HepG2 (cell line): ENCODE data around the gene ANKS1B. TPM values are rescaled to one million over a fixed set of nuclear protein-coding genes. Genes with fewer than 3 reads are reported as not detected.

Source experiments
- ATAC-seq: fragments of 200-7000 bp; cut with Tn5 transposase; 3 replicates; pipeline ENCODE4 v1.9.1; 2020; ENCODE audit warnings: mild to moderate bottlenecking, moderate library complexity
- BruUV-seq: library from RNA; stranded (reverse); fragments of 400-500 nt; replicated peaks from 2 replicates; lab custom pipeline; 2021; lab: Mats Ljungman, UMichigan
- CTCF ChIA-PET: fragments of 300-600 bp; formaldehyde crosslinking; extraction: SDS; loops from one replicate; lab custom pipeline; 2021; ENCODE audit warnings: low total read pairs, inconsistent platforms, low intra/inter-chr PET ratio; lab: Yijun Ruan, JAX
- POLR2A ChIA-PET: fragments of 350-600 bp; sonication (Branson Sonifier 250); formaldehyde crosslinking; loops from one replicate; lab custom pipeline; 2020; ENCODE audit warnings: antibody characterized with exemption, inconsistent platforms; lab: Yijun Ruan, JAX
- DNase-seq: peaks from one replicate; pipeline ENCODE4 v3.0.0-alpha.2; 2015; ENCODE audit warnings: low spot score
- FAIRE-seq: peaks from 3 replicates; lab custom pipeline; 2011; peaks lifted over from hg19 to GRCh38; lab: Jason Lieb, UNC
- H2AFZ ChIP-seq: one replicate; pipeline ENCODE4 v1.6.1; 2011; ENCODE audit warnings: low read length, inconsistent platforms
- H3K27ac ChIP-seq: fragments of 300-600 bp; 3 replicates; pipeline ENCODE4 v1.8.0; 2011; ENCODE audit warnings: mixed run types, mild to moderate bottlenecking, mixed read lengths, low read length, inconsistent platforms; ENCODE audit not compliant: insufficient read depth; ENCODE audit errors: extremely low read length
- H3K27me3 ChIP-seq, 2 experiments: fragments of 200-600 bp in 1 of 2; 2 replicates in 1 of 2; 3 replicates in 1 of 2; pipeline versions ENCODE4 v1.6.0 to v1.8.0; 2011; ENCODE audit warnings: low read length in 2 of 2, mild to moderate bottlenecking in 2 of 2, moderate library complexity in 2 of 2, inconsistent platforms in 1 of 2; ENCODE audit not compliant: insufficient read depth in 2 of 2, control insufficient read depth in 1 of 2
- H3K36me3 ChIP-seq, 2 experiments: fragments of 200-600 bp in 1 of 2; replicated peaks in 1 of 2; 2 replicates in 1 of 2; 3 replicates in 1 of 2; pipeline versions ENCODE4 v1.5.1 to v1.8.0; 2011; ENCODE audit warnings: low read length in 2 of 2, inconsistent platforms in 1 of 2; ENCODE audit not compliant: insufficient read depth in 2 of 2, control insufficient read depth in 1 of 2
- H3K4me1 ChIP-seq: 2 replicates; pipeline ENCODE4 v1.5.1; 2012; ENCODE audit warnings: low read length, inconsistent platforms; ENCODE audit not compliant: insufficient read depth
- H3K4me2 ChIP-seq: 2 replicates; pipeline ENCODE4 v1.6.0; 2011; ENCODE audit warnings: low read depth, low read length, inconsistent platforms
- H3K4me3 ChIP-seq, 3 experiments: fragments of 200-600 bp in 1 of 3; sonication (generic), shearing (Covaris generic) in 1 of 3; replicated peaks in 1 of 3; 2 replicates each; pipeline ENCODE4 v1.5.1; 2011 to 2016; ENCODE audit warnings: low read length in 3 of 3, inconsistent platforms in 2 of 3, low read depth in 2 of 3, mild to moderate bottlenecking in 2 of 3, control low read depth in 1 of 3, mixed read lengths in 1 of 3; ENCODE audit not compliant: insufficient read depth in 1 of 3
- H3K79me2 ChIP-seq: one replicate; pipeline ENCODE4 v1.6.1; 2011; ENCODE audit warnings: low read length, inconsistent platforms; ENCODE audit not compliant: insufficient read depth
- H3K9ac ChIP-seq: 2 replicates; pipeline ENCODE4 v1.6.0; 2011; ENCODE audit warnings: mild to moderate bottlenecking, low read depth, low read length, inconsistent platforms; ENCODE audit not compliant: insufficient read depth
- H3K9me3 ChIP-seq: 2 replicates; pipeline ENCODE4 v1.5.1; 2012; ENCODE audit warnings: mild to moderate bottlenecking, low read length
- H4K20me1 ChIP-seq: 2 replicates; pipeline ENCODE4 v1.6.0; 2011; ENCODE audit warnings: inconsistent platforms, mild to moderate bottlenecking, low read length, moderate library complexity; ENCODE audit not compliant: insufficient read depth
- ADNP ChIP-seq: sonication (generic); formaldehyde crosslinking; IDR thresholded peaks from 2 replicates; pipeline ENCODE4 v1.4.0; 2020; ENCODE audit warnings: missing genetic modification reagents
- AGO2 ChIP-seq: fragments of 200-400 bp; formaldehyde crosslinking; optimal IDR thresholded peaks from 2 replicates; pipeline ENCODE3; 2017; ENCODE audit warnings: mild to moderate bottlenecking, low read depth, low read length, moderate library complexity
- ARHGAP35 ChIP-seq: sonication (generic); formaldehyde crosslinking; IDR thresholded peaks from 2 replicates; pipeline ENCODE4 v1.9.0; 2022; ENCODE audit warnings: mild to moderate bottlenecking, inconsistent platforms, moderate library complexity, missing genetic modification reagents, borderline replicate concordance
- ARNTL ChIP-seq: sonication (generic); formaldehyde crosslinking; IDR thresholded peaks from 2 replicates; pipeline ENCODE4 v1.4.0; 2020; ENCODE audit warnings: mild to moderate bottlenecking, missing genetic modification reagents
- CC2D1A ChIP-seq: sonication (generic); formaldehyde crosslinking; IDR thresholded peaks from 2 replicates; pipeline ENCODE4 v1.8.1; 2023; ENCODE audit warnings: mild to moderate bottlenecking, missing genetic modification reagents
- CCDC6 ChIP-seq: sonication (generic); formaldehyde crosslinking; IDR thresholded peaks from 2 replicates; pipeline ENCODE4 v1.8.1; 2022; ENCODE audit warnings: mild to moderate bottlenecking, missing genetic modification reagents, moderate library complexity
- ISL2 ChIP-seq: sonication (generic); formaldehyde crosslinking; IDR thresholded peaks from 2 replicates; pipeline ENCODE4 v1.5.0; 2020; ENCODE audit warnings: missing genetic modification reagents
- JUNB ChIP-seq: sonication (generic); formaldehyde crosslinking; IDR thresholded peaks from 2 replicates; pipeline ENCODE4 v1.8.0; 2022; ENCODE audit warnings: missing genetic modification reagents, mild to moderate bottlenecking, borderline replicate concordance
- NFRKB ChIP-seq: fragments of 450-650 bp; IDR thresholded peaks from 2 replicates; pipeline ENCODE4 v1.6.1; 2017
- TBX3 ChIP-seq: fragments of 450-650 bp; IDR thresholded peaks from 2 replicates; pipeline ENCODE4 v1.6.1; 2017; ENCODE audit warnings: antibody characterized with exemption, mild to moderate bottlenecking, inconsistent platforms, borderline replicate concordance
- THYN1 ChIP-seq: sonication (generic); formaldehyde crosslinking; IDR thresholded peaks from 2 replicates; pipeline ENCODE4 v1.8.1; 2023; ENCODE audit warnings: low read depth, mild to moderate bottlenecking, moderate library complexity, missing genetic modification reagents, borderline replicate concordance
- ZNF10 ChIP-seq: sonication (generic); formaldehyde crosslinking; IDR thresholded peaks from 2 replicates; pipeline ENCODE4 v1.4.0; 2020; ENCODE audit warnings: mild to moderate bottlenecking, low read depth, missing genetic modification reagents, borderline replicate concordance
- ZNF530 ChIP-seq: sonication (generic); formaldehyde crosslinking; IDR thresholded peaks from 2 replicates; pipeline ENCODE4 v1.5.0; 2020; ENCODE audit warnings: low read depth, mild to moderate bottlenecking, missing genetic modification reagents
- ZNF720 ChIP-seq: sonication (generic); formaldehyde crosslinking; IDR thresholded peaks from 2 replicates; pipeline ENCODE4 v1.4.0; 2020; ENCODE audit warnings: missing genetic modification reagents
- WGBS: methylation state at CpG from one replicate; pipeline ENCODE4 v1.1.6; 2017; ENCODE audit warnings: low lambda C conversion rate; 5-methylcytosine and 5-hydroxymethylcytosine counted together
- in situ Hi-C: cut with HindIII; loops from 2 replicates; pipeline ENCODE4 v1.10.0; 2017; ENCODE audit warnings: low pct_unique_long_range_greater_than_20kb; ENCODE audit not compliant: extremely low pct_ligation_motif_present
- intact Hi-C: fragments of 100-400 bp; cut with micrococcal nuclease; formaldehyde crosslinking; loops from one replicate; pipeline ENCODE4 v1.10.0; 2022; ENCODE audit not compliant: unreplicated experiment
- polyA plus RNA-seq, 8 experiments: library from polyadenylated mRNA; depleted of rRNA in 3 of 8; stranded (reverse) in 7 of 8; unstranded in 1 of 8; fragments of >200 nt; fragmentation: Illumina TruSeq in 4 of 8; extraction: Trizol in 4 of 8; gene quantifications; 2 replicates each; pipeline versions ENCODE4 v1.2.1 to v1.2.3, GENCODE V29; 2011 to 2016; ENCODE audit warnings: low read depth in 4 of 8, missing spikeins in 1 of 8, mixed read lengths in 1 of 8; ENCODE audit not compliant: insufficient read depth in 1 of 8
- total RNA-seq, 5 experiments: library from RNA; depleted of rRNA; stranded (reverse); fragments of >200 nt; fragmentation: Illumina TruSeq; extraction: Trizol; gene quantifications; 2 replicates each; pipeline ENCODE4 v1.2.3, GENCODE V29; 2016; ENCODE audit warnings: low read depth in 1 of 5
- TF ChIP-seq, protein P1 (sequence below): sonication (generic); formaldehyde crosslinking; IDR thresholded peaks from 2 replicates; pipeline ENCODE4; 2020; ENCODE audit warnings: missing genetic modification reagents, mild to moderate bottlenecking, borderline replicate concordance
- TF ChIP-seq, protein P2 (sequence below): sonication (generic); formaldehyde crosslinking; conservative IDR thresholded peaks from 2 replicates; pipeline ENCODE4 v1.8.0; 2022; ENCODE audit warnings: mild to moderate bottlenecking, moderate library complexity, missing genetic modification reagents

The ANKS1B gene
- total and polyA plus RNA-seq, 2 of the 13 experiments (the other 11 are each of a cell fraction or from before 2014, with no cell fraction given) = 0.15 TPM; not detected in 1

DNA sequence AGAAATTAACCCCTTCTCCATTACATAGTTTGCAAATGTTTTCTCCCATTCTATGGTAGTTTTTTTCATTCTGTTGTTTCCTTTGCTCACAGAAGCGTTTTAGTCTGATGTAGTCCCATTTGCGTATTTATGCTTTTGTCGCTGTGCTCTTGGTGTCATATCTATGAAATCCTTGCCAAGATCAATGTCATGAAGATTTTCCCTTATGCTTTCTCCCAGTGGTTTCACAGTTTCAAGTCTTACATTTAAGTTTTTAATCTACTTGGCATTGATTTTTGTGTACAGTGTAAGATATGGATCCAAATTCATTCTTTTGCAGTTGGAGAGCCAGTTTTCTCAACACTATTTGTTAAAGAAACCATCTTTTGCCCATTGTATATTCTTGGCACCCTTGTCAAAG is 982.0 kb downstream of the ANKS1B start:
- intact Hi-C loops (no loop called here), in situ Hi-C loops (no loop called here)
- Histone ChIP-seq H3K4me2 (no peak overlapping the region), H2AFZ (no peak overlapping the region), H3K36me3 (no peaks in the 10 kb centered on the region), H3K79me2 (no peaks in the 10 kb centered on the region), H3K4me3 (no peak overlapping the region), H3K9ac (no peak overlapping the region), H3K27me3 (no peaks in the 10 kb centered on the region; a peak in 1 of 5 replicates), H3K27ac (no peak overlapping the region), H3K9me3 (no peaks in the 10 kb centered on the region), H4K20me1 (no peaks in the 10 kb centered on the region), H3K4me1 (no peaks in the 10 kb centered on the region)
- no peak for ATAC-seq
- CTCF ChIA-PET = no interaction called here
- POLR2A ChIA-PET = no interaction called here
- WGBS = 61% methylated on average over 3 of the region's 3 CpGs
- DNase-seq = no peak
- BruUV-seq = no TSS peak
- FAIRE-seq = no peak
- TF ChIP-seq THYN1 (no peak), TBX3 (no peak), CC2D1A (CRISPR knock-in tag) (no peak), ZNF530 (no peak), ADNP (CRISPR knock-in tag) (no peak), ARNTL (no peak), AGO2 (no peak), ISL2 (no peak), CCDC6 (CRISPR knock-in tag) (no peak), ARHGAP35 (CRISPR knock-in tag) (no peak), JUNB (no peak), NFRKB (no peak), ZNF720 (CRISPR knock-in tag) (no peak), ZNF10 (no peak)
- TF ChIP-seq, protein P1, sequence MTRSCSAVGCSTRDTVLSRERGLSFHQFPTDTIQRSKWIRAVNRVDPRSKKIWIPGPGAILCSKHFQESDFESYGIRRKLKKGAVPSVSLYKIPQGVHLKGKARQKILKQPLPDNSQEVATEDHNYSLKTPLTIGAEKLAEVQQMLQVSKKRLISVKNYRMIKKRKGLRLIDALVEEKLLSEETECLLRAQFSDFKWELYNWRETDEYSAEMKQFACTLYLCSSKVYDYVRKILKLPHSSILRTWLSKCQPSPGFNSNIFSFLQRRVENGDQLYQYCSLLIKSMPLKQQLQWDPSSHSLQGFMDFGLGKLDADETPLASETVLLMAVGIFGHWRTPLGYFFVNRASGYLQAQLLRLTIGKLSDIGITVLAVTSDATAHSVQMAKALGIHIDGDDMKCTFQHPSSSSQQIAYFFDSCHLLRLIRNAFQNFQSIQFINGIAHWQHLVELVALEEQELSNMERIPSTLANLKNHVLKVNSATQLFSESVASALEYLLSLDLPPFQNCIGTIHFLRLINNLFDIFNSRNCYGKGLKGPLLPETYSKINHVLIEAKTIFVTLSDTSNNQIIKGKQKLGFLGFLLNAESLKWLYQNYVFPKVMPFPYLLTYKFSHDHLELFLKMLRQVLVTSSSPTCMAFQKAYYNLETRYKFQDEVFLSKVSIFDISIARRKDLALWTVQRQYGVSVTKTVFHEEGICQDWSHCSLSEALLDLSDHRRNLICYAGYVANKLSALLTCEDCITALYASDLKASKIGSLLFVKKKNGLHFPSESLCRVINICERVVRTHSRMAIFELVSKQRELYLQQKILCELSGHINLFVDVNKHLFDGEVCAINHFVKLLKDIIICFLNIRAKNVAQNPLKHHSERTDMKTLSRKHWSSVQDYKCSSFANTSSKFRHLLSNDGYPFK (CRISPR knock-in tag) = no peak
- TF ChIP-seq, protein P2, sequence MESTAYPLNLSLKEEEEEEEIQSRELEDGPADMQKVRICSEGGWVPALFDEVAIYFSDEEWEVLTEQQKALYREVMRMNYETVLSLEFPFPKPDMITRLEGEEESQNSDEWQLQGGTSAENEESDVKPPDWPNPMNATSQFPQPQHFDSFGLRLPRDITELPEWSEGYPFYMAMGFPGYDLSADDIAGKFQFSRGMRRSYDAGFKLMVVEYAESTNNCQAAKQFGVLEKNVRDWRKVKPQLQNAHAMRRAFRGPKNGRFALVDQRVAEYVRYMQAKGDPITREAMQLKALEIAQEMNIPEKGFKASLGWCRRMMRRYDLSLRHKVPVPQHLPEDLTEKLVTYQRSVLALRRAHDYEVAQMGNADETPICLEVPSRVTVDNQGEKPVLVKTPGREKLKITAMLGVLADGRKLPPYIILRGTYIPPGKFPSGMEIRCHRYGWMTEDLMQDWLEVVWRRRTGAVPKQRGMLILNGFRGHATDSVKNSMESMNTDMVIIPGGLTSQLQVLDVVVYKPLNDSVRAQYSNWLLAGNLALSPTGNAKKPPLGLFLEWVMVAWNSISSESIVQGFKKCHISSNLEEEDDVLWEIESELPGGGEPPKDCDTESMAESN (CRISPR knock-in tag) = no peak
